T-helper 1 cell treated with Interleukin-12 subunit alpha and Interleukin-12 subunit beta and Interleukin-4 antibody, amounts not matched to agents 30 ng/mL and 1 ng/mL, for 36 hours (primary cell): Measurements from ENCODE around the gene UNC93B1. TPM values are rescaled to one million over a fixed set of nuclear protein-coding genes. Genes with fewer than 3 reads are reported as not detected.
"Not testable (repeated sequence)": the region's sequence is repeated elsewhere in the genome, so short reads cannot be mapped to it uniquely, and the experiment has no call there.

Experiments used
- intact Hi-C: fragments of 100-400 bp; cut with micrococcal nuclease; formaldehyde crosslinking; loops from one replicate; pipeline ENCODE4 v1.15.1; 2024
- total RNA-seq: library from RNA; stranded (reverse); gene quantifications from 2 replicates; pipeline ENCODE4 v1.2.3, GENCODE V29; 2022

UNC93B1 gene
- total RNA-seq, 1 donor from 2014 or later = 26.3 TPM

- intact Hi-C loops = loop anchor here (10.0 kb wide), 1 partner anchor 96 kb away; no protein-coding TSS in a partner anchor
Measured at GRCh38 chr11:67950705-67951104, 53.2 kb downstream of the UNC93B1 start.

DNA sequence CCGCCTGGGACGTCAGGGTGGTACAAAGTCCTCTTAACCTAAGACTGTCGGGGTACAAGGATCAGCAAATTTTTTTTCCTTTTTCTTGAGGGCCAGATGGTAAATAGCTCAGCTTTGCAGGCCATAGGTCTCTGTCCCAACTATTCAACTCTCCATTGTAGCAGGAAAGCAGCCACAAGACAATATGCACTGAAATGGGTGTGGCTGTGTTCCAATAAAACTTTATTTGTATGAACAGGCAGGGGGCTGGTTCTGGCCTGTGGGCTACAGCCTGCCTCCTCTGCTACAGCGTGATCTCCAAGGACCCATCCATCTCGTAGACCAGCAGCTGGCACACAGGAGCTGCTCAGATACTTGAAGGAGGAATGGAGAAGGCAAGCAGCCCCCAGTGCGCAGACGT, 56.1 kb downstream of the UNC93B1 start:
- intact Hi-C loops = not testable (repeated sequence)

DNA sequence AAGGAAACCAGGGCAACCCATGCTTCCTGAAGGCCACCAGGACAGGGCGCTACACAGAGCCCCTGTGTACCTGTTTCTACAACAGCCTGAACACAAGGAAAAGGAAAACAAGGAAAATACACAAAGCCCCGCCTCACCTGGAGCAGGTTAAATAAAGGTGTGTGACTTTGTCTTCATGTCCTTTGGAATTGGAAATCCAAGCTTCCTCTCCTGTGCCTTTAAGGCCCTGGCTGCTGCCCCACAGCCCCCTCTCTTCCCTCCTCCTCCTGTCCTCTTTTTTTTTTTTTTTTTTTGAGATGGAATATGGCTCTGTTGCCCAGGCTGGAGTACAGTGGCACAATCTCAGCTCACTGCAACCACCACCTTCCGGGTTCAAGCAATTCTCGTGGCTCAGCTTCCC, 57.5 kb downstream of the UNC93B1 start:
- intact Hi-C loops = not testable (repeated sequence)

- intact Hi-C loops = not testable (repeated sequence)
Measured at GRCh38 chr11:67943406-67943805, 60.5 kb downstream of the UNC93B1 start.

Other genes starting within 250 kb of the UNC93B1 start
- gene ALDH3B1, start 6.2 kb upstream of the UNC93B1 start, total RNA-seq = not detected in 2 replicates
- gene NDUFS8, start 26.6 kb upstream of the UNC93B1 start, total RNA-seq = 126 and 130 TPM in 2 replicates
- gene TCIRG1, start 34.9 kb upstream of the UNC93B1 start, total RNA-seq = 245 and 247 TPM in 2 replicates
- 7.2 and 9.0 TPM in 2 replicates for gene CHKA, start 117.3 kb upstream of the UNC93B1 start, total RNA-seq
- 36.7 and 38.0 TPM in 2 replicates for gene KMT5B, start 209.2 kb upstream of the UNC93B1 start, total RNA-seq